HepG2 (cell line): ENCODE data around the gene MRPL20. TPM values are rescaled to one million over a fixed set of nuclear protein-coding genes. Genes with fewer than 3 reads are reported as not detected.

Experiments
- CEBPG ChIP-seq: IDR thresholded peaks from 2 replicates; pipeline ENCODE4 v1.6.1; 2016
- CSRNP1 ChIP-seq: sonication (generic); formaldehyde crosslinking; IDR thresholded peaks from 2 replicates; pipeline ENCODE4 v1.8.1; 2023; ENCODE audit warnings: mild to moderate bottlenecking, missing genetic modification reagents
- EZH2 ChIP-seq: conservative IDR thresholded peaks from 2 replicates; pipeline ENCODE4 v1.6.1; 2012; ENCODE audit warnings: mild to moderate bottlenecking, low read depth, low read length, moderate library complexity
- FOXO1 ChIP-seq: sonication (generic); formaldehyde crosslinking; IDR thresholded peaks from 2 replicates; pipeline ENCODE4 v1.4.0; 2020; ENCODE audit warnings: missing genetic modification reagents
- ISX ChIP-seq: sonication (generic); formaldehyde crosslinking; conservative IDR thresholded peaks from 2 replicates; pipeline ENCODE4 v1.5.0; 2020; ENCODE audit warnings: missing genetic modification reagents
- MLLT10 ChIP-seq: sonication (generic); formaldehyde crosslinking; IDR thresholded peaks from 2 replicates; pipeline ENCODE4 v1.4.0; 2020; ENCODE audit warnings: missing genetic modification reagents
- NONO ChIP-seq, 2 experiments: fragments of 450-650 bp in 1 of 2; sonication (generic) in 1 of 2; formaldehyde crosslinking in 1 of 2; IDR thresholded peaks in 1 of 2; conservative IDR thresholded peaks in 1 of 2; 2 replicates each; pipeline versions ENCODE4 v1.6.1 to v1.8.0; 2017 to 2022; ENCODE audit warnings: mild to moderate bottlenecking in 1 of 2, missing genetic modification reagents in 1 of 2, moderate library complexity in 1 of 2
- NPAS2 ChIP-seq: sonication (generic); formaldehyde crosslinking; IDR thresholded peaks from 2 replicates; pipeline ENCODE4 v1.8.0; 2022; ENCODE audit warnings: mild to moderate bottlenecking, missing genetic modification reagents, borderline replicate concordance
- PAX8 ChIP-seq: sonication (generic); formaldehyde crosslinking; IDR thresholded peaks from 2 replicates; pipeline ENCODE4 v1.8.0; 2022; ENCODE audit warnings: mild to moderate bottlenecking, missing genetic modification reagents, borderline replicate concordance
- RBM39 ChIP-seq: fragments of 200-400 bp; formaldehyde crosslinking; IDR thresholded peaks from one replicate; pipeline ENCODE4 v1.6.1; 2018; ENCODE audit warnings: antibody characterized with exemption, mild to moderate bottlenecking, low read depth, low read length; ENCODE audit not compliant: poor library complexity, severe bottlenecking
- RFX1 ChIP-seq: fragments of 450-650 bp; IDR thresholded peaks from 2 replicates; pipeline ENCODE4 v1.6.1; 2017
- SIN3B ChIP-seq: fragments of 150-350 bp; IDR thresholded peaks from 2 replicates; pipeline ENCODE4 v1.6.1; 2014; ENCODE audit warnings: low read length
- STAG1 ChIP-seq: sonication (generic); formaldehyde crosslinking; IDR thresholded peaks from 2 replicates; pipeline ENCODE4 v1.4.0; 2020; ENCODE audit warnings: missing genetic modification reagents
- ZBTB26 ChIP-seq: IDR thresholded peaks from 2 replicates; pipeline ENCODE4 v1.6.1; 2016; ENCODE audit warnings: missing compliant biosample characterization, missing genetic modification reagents, borderline replicate concordance
- ZFX ChIP-seq: sonication (generic); formaldehyde crosslinking; IDR thresholded peaks from 2 replicates; pipeline ENCODE4 v1.4.0; 2020; ENCODE audit warnings: mild to moderate bottlenecking, low read depth, missing genetic modification reagents, moderate library complexity
- ZMAT5 ChIP-seq: sonication (generic); formaldehyde crosslinking; IDR thresholded peaks from 2 replicates; pipeline ENCODE4 v1.5.0; 2020; ENCODE audit warnings: mild to moderate bottlenecking, low read depth, missing genetic modification reagents, borderline replicate concordance
- ZNF12 ChIP-seq: sonication (generic); formaldehyde crosslinking; IDR thresholded peaks from 2 replicates; pipeline ENCODE4 v1.5.0; 2020; ENCODE audit warnings: missing genetic modification reagents
- ZNF335 ChIP-seq: sonication (generic); formaldehyde crosslinking; IDR thresholded peaks from 2 replicates; pipeline ENCODE4 v1.4.0; 2020; ENCODE audit warnings: missing genetic modification reagents
- ZNF510 ChIP-seq: sonication (generic); formaldehyde crosslinking; IDR thresholded peaks from 2 replicates; pipeline ENCODE4 v1.4.0; 2020; ENCODE audit warnings: low read depth, mild to moderate bottlenecking, missing genetic modification reagents
- ZNF552 ChIP-seq: sonication (generic); formaldehyde crosslinking; IDR thresholded peaks from 2 replicates; pipeline ENCODE4 v1.9.0; 2022; ENCODE audit warnings: missing genetic modification reagents, mild to moderate bottlenecking, borderline replicate concordance
- ZNF597 ChIP-seq: sonication (generic); formaldehyde crosslinking; IDR thresholded peaks from 2 replicates; pipeline ENCODE4 v1.5.0; 2020; ENCODE audit warnings: missing genetic modification reagents
- ZNF713 ChIP-seq: sonication (generic); formaldehyde crosslinking; IDR thresholded peaks from 2 replicates; pipeline ENCODE4 v1.4.0; 2020; ENCODE audit warnings: mild to moderate bottlenecking, missing genetic modification reagents
- ZNF770 ChIP-seq: sonication (generic); formaldehyde crosslinking; IDR thresholded peaks from 2 replicates; pipeline ENCODE4 v1.5.0; 2020; ENCODE audit warnings: mild to moderate bottlenecking, missing genetic modification reagents
- ZNF850 ChIP-seq: sonication (generic); formaldehyde crosslinking; conservative IDR thresholded peaks from 2 replicates; pipeline ENCODE4 v1.9.0; 2021; ENCODE audit warnings: mild to moderate bottlenecking, missing genetic modification reagents
- ZSCAN25 ChIP-seq: sonication (generic); formaldehyde crosslinking; IDR thresholded peaks from 2 replicates; pipeline ENCODE4 v1.8.0; 2022; ENCODE audit warnings: mild to moderate bottlenecking, missing genetic modification reagents
- polyA plus RNA-seq, 8 experiments: library from polyadenylated mRNA; depleted of rRNA in 3 of 8; stranded (reverse) in 7 of 8; unstranded in 1 of 8; fragments of >200 nt; fragmentation: Illumina TruSeq in 4 of 8; extraction: Trizol in 4 of 8; gene quantifications; 2 replicates each; pipeline versions ENCODE4 v1.2.1 to v1.2.3, GENCODE V29; 2011 to 2016; ENCODE audit warnings: low read depth in 4 of 8, missing spikeins in 1 of 8, mixed read lengths in 1 of 8; ENCODE audit not compliant: insufficient read depth in 1 of 8
- total RNA-seq, 5 experiments: library from RNA; depleted of rRNA; stranded (reverse); fragments of >200 nt; fragmentation: Illumina TruSeq; extraction: Trizol; gene quantifications; 2 replicates each; pipeline ENCODE4 v1.2.3, GENCODE V29; 2016; ENCODE audit warnings: low read depth in 1 of 5

The MRPL20 gene
- total and polyA plus RNA-seq, 2 of the 13 experiments (the other 11 are each of a cell fraction or from before 2014, with no cell fraction given) = 59.2 to 127 TPM

GRCh38 chr1:1421147-1421906 lies 14.2 kb upstream of the MRPL20 start, which contains the start of gene ANKRD65 (continued):
- TF ChIP-seq ZNF597 (CRISPR knock-in tag) (no peak), ZNF850 (CRISPR knock-in tag) (no peak), ZMAT5 (no peak), ZNF713 (no peak), ISX (CRISPR knock-in tag) (no peak), NPAS2 (CRISPR knock-in tag) (no peak), ZBTB26 (no peak), MLLT10 (CRISPR knock-in tag) (no peak), CSRNP1 (0 out of 2 replicates have a peak, but pooled peaks have one; percentile 24), EZH2 (no peak), ZNF770 (CRISPR knock-in tag) (peak; percentile 73; the same call in 1 of the 2 replicates), ZSCAN25 (CRISPR knock-in tag) (peak; percentile 66), NONO (IDR thresholded peaks at IDR 0.05) (no peak), NONO (CRISPR knock-in tag; conservative IDR thresholded peaks at IDR 0.05) (peak; percentile 61; the same call in 1 of the 2 replicates), CEBPG (CRISPR knock-in tag) (no peak), STAG1 (CRISPR knock-in tag) (peak; percentile 11; the same call in 1 of the 2 replicates), RFX1 (no peak), ZNF12 (CRISPR knock-in tag) (no peak), SIN3B (no peak), ZFX (CRISPR knock-in tag) (peak; percentile 93), ZNF510 (CRISPR knock-in tag) (no peak), PAX8 (CRISPR knock-in tag) (no peak), FOXO1 (CRISPR knock-in tag) (peak; percentile 85), ZNF552 (no peak), RBM39 (no peak), ZNF335 (CRISPR knock-in tag) (no peak)
